ENCODE results near the gene USP15. TPM values are rescaled to one million over a fixed set of nuclear protein-coding genes. Genes with fewer than 3 reads are reported as not detected.
A peak's percentile ranks its signal among the peaks of the same experiment; 100 is the strongest.
"Not testable (repeated sequence)": the region's sequence is repeated elsewhere in the genome, so short reads cannot be mapped to it uniquely, and the experiment has no call there.

Gene USP15
- total RNA-seq, 2 experiments from 2014 or later, result 118 to 137 TPM

DNA sequence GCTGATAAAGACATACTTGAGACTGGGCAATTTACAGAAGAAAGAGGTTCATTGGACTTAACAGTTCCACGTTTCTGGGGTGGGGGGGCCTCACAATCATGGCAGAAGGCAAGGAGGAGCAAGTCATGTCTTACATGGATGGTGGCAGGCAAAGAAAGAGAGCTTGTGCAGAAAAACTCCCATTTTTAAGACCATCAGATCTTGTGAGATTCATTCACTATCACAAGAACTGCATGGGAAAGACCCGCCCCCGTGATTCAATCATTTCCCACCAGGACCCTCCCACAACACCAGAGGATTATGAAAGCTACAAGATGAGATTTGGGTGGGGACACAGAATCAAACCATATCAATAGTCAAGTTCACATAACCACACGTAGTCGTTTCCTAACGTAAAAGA is 85.5 kb downstream of the USP15 start:
- Mint-ChIP-seq H3K4me3 (no peak overlapping the region), H3K36me3 (peaks cover 59% of the 10 kb centered on the region), H3K9me3 (peaks cover 20% of the 10 kb centered on the region), H3K27ac (no peak overlapping the region), H3K27me3 (no peaks in the 10 kb centered on the region), H3K4me1 (peaks cover 29% of the 10 kb centered on the region)
- no peak for DNase-seq

DNA sequence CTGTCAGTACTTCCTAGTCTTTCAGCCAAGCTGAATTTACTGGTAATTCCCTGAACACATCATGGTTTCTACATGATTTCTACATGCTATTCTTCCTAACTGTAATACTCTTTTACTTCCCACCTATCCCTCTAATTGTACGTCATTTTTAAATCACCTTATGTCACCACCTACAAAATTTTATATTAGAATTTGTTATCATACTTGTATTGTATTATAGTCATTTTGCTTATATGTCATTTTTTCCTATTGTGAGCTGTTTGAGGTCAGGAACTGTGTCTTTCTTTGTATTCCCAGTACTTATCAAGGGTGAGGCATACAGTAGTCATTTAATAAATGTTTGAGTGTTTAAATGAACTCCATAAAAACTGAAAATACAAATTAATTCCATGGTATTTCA is 86.6 kb downstream of the USP15 start:
- H3K36me3 Mint-ChIP-seq, result peaks cover 48% of the 10 kb centered on the region
- no peak for DNase-seq
- H3K4me3 Mint-ChIP-seq, result no peak overlapping the region
- H3K4me1 Mint-ChIP-seq, result peaks cover 24% of the 10 kb centered on the region
- no peaks in the 10 kb centered on the region for H3K27me3 Mint-ChIP-seq
- no peak overlapping the region for H3K27ac Mint-ChIP-seq
- peaks cover 17% of the 10 kb centered on the region for H3K9me3 Mint-ChIP-seq

DNA sequence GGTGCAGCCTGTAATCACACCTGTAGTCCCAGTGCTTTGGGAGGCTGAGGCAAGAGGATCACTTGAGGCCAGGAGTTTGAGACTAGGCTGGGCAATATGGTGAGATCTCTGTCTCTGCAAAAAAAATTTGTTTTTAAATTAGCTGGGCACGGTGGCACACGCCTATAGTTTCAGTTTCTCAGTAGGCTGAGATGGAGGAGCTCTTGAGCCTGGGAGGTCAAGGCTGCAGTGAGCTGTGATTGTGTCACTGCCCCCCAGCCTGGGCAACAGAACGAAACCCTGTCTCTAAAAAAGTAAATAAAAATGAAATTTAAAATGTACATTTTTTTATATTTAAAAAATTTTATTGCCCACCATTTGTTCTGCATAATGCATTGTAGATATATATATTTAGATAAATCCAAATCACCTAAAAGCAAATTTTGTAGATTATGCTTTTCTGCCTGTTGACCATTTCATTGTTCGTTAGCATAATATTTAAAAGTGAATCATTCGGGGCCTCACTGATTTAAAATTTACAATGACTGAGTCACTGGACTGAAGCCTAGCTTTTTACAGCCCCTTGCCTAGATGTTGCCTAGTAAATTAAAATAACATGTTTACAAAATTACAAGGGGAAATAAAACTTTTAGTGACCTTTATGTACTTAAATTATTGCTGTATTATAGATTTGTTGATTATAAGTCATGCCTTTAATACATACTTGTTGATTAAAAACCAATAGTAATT is 87.9 kb downstream of the USP15 start:
- no peaks in the 10 kb centered on the region for H3K27me3 Mint-ChIP-seq
- H3K4me3 Mint-ChIP-seq, result no peak overlapping the region
- DNase-seq, result no peak
- H3K36me3 Mint-ChIP-seq, result peaks cover 35% of the 10 kb centered on the region
- peaks cover 24% of the 10 kb centered on the region for H3K4me1 Mint-ChIP-seq
- H3K9me3 Mint-ChIP-seq, result peaks cover 16% of the 10 kb centered on the region
- H3K27ac Mint-ChIP-seq, result no peak overlapping the region

GRCh38 chr12:62350554-62350953 is 90.3 kb downstream of the USP15 start:
- Mint-ChIP-seq H3K27me3 (no peaks in the 10 kb centered on the region), H3K9me3 (peaks cover 5% of the 10 kb centered on the region), H3K36me3 (peaks cover 21% of the 10 kb centered on the region), H3K4me1 (peaks cover 25% of the 10 kb centered on the region), H3K27ac (no peak overlapping the region), H3K4me3 (no peak overlapping the region)
- no peak for DNase-seq

GRCh38 chr12:62351326-62351725 is 91.1 kb downstream of the USP15 start:
- Mint-ChIP-seq H3K36me3 (peaks cover 20% of the 10 kb centered on the region), H3K4me1 (peaks cover 22% of the 10 kb centered on the region), H3K27me3 (no peaks in the 10 kb centered on the region), H3K27ac (no peak overlapping the region), H3K9me3 (peaks cover 1% of the 10 kb centered on the region), H3K4me3 (no peak overlapping the region)
- DNase-seq, result no peak

DNA sequence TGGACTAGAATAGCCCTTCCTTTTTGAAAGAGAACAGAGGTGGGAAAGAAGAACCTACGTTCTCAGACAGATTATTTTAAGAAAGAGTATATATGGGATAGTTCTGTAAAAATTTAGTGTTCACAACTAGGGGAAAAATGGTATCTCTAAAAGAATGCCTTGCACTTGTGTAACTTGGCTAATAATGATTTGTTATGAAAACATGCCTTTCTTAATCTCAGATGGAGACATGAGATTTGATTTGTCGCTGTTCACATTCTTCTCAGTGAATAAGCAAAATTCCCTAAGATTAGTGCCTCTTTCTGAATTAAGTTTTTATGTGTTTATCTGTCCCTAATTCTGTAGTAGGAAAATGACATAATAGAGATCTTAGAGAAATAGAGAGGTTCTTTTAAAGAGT is 100.8 kb downstream of the USP15 start:
- Mint-ChIP-seq H3K27ac (no peak overlapping the region), H3K9me3 (peaks cover 22% of the 10 kb centered on the region), H3K4me3 (no peak overlapping the region), H3K27me3 (no peaks in the 10 kb centered on the region), H3K36me3 (peaks cover 49% of the 10 kb centered on the region), H3K4me1 (peaks cover 12% of the 10 kb centered on the region)
- no peak for DNase-seq

DNA sequence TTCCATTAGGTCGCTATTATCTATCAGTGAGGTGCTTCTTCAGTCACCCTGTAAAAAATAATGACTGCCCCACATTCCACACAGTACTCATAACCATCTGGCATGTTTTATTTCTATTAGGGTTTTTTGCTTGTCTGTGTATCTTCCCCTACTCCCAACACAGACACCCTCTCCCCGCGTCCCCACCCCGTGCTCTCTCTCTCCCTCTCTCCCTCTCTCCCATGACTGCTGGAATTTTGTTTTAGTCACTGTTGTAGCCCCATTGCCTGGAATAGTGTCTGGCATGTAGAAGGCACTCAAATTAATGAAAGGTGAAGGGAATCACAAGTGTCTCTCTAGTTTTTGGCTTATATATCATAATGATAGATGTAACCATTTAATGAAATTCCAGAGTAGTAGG is 103.3 kb downstream of the USP15 start:
- H3K27me3 Mint-ChIP-seq, result no peaks in the 10 kb centered on the region
- no peak overlapping the region for H3K27ac Mint-ChIP-seq

GRCh38 chr12:62364697-62365096 is 104.5 kb downstream of the USP15 start:
- Mint-ChIP-seq H3K36me3 (peaks cover 67% of the 10 kb centered on the region), H3K9me3 (peaks cover 36% of the 10 kb centered on the region), H3K4me1 (peaks cover 27% of the 10 kb centered on the region)
- H3K27ac Mint-ChIP-seq, DNase-seq, H3K4me3 Mint-ChIP-seq, H3K27me3 Mint-ChIP-seq: not testable (repeated sequence)

More for the DNA sequence above, 103.3 kb downstream of the USP15 start:
- no peak for DNase-seq
- Mint-ChIP-seq H3K4me1 (peaks cover 24% of the 10 kb centered on the region), H3K36me3 (peaks cover 64% of the 10 kb centered on the region), H3K4me3 (no peak overlapping the region), H3K9me3 (peaks cover 36% of the 10 kb centered on the region)

GRCh38 chr12:62365846-62366245 is 105.6 kb downstream of the USP15 start:
- Mint-ChIP-seq H3K4me1 (peaks cover 31% of the 10 kb centered on the region), H3K36me3 (peaks cover 71% of the 10 kb centered on the region), H3K9me3 (peaks cover 36% of the 10 kb centered on the region)
- not testable (repeated sequence) for DNase-seq, H3K27ac Mint-ChIP-seq, H3K27me3 Mint-ChIP-seq, H3K4me3 Mint-ChIP-seq

DNA sequence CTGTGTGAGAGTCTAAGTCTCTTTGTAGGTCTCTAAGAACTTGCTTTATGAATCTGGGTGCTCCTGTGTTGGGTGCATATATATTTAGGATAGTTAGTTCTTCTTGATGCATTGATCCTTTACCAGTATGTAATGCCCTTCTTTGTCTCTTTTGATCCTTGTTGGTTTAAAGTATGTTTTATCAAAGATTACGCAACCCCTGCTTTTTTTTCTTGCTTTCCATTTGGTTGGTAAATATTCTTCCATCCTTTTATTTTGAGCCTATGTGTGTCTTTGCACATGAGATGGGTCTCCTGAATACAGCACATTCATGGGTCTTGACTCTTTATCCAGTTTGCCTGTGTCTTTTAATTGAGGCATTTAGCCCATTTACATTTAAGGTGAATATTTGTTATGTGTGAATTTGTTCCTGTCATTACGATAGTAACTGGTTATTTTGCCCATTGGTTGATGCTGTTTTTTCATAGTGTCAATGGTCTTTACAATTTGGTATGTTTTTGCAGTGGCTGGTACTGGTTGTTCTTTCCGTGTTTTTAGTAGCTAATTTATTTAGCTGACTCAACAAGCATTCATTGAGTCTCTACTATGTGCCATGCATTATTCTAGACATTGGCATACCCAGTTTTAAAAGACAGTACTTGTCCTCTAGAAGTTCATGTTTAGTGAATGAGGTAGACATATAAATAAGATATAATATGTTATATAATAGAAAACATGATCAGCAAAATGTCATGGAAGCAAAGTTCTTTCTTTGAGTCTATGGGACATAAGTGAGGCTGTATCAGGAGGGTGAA is 108.4 kb downstream of the USP15 start:
- H3K4me3 Mint-ChIP-seq, H3K27ac Mint-ChIP-seq, DNase-seq, H3K27me3 Mint-ChIP-seq: not testable (repeated sequence)
- H3K9me3 Mint-ChIP-seq, result peaks cover 31% of the 10 kb centered on the region
- peaks cover 41% of the 10 kb centered on the region for H3K4me1 Mint-ChIP-seq
- peaks cover 60% of the 10 kb centered on the region for H3K36me3 Mint-ChIP-seq

DNA sequence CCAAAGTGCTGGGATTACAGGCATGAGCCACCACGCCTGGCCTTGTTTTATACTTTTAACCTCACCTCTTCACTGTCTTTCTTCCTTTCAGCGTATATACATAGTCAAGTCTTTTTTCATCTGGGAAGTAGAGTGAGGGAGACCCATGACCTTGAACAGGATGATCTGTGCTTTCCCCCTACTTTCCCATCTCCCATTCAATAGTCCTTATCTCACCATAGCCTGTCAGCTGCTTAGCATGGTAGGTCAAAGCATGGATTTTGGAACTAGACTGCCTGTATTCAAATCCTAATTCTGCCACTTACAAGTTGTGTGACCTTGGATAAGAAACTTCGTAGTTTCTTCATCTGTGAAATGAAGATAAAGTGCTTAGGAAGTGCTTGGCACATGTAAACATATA is 110.0 kb downstream of the USP15 start:
- Mint-ChIP-seq H3K27ac (peak overlapping the region; percentile 27), H3K4me3 (no peak overlapping the region), H3K9me3 (peaks cover 23% of the 10 kb centered on the region), H3K27me3 (no peaks in the 10 kb centered on the region), H3K4me1 (peaks cover 42% of the 10 kb centered on the region), H3K36me3 (peaks cover 49% of the 10 kb centered on the region)
- no peak for DNase-seq

DNA sequence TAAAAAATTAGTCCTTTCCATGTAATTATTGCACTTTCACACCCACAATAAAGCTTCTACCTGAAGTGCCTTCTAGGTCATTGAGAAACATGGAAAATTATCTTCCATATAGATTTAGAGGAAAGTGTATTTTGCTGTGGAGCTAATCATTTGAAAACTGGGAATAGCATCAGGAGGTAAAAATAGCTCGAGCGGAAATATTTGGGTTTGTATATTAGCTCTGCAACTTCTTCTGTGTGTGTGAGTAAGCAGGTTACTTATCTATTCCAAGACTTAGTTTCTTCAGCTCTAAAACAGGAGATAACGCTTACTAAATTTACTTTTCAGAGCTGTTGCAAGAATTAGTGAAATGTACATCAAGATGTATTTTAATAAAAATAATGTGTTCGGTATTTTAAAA is 111.5 kb downstream of the USP15 start:
- Mint-ChIP-seq H3K4me3 (no peak overlapping the region), H3K27ac (no peak overlapping the region), H3K36me3 (peaks cover 37% of the 10 kb centered on the region), H3K27me3 (no peaks in the 10 kb centered on the region), H3K4me1 (peaks cover 35% of the 10 kb centered on the region), H3K9me3 (peaks cover 11% of the 10 kb centered on the region)
- no peak for DNase-seq

- H3K9me3 Mint-ChIP-seq, result peaks cover 9% of the 10 kb centered on the region
- H3K27ac Mint-ChIP-seq, result no peak overlapping the region
- no peak for DNase-seq
- H3K27me3 Mint-ChIP-seq, result no peaks in the 10 kb centered on the region
- no peak overlapping the region for H3K4me3 Mint-ChIP-seq
- H3K4me1 Mint-ChIP-seq, result peaks cover 35% of the 10 kb centered on the region
- peaks cover 32% of the 10 kb centered on the region for H3K36me3 Mint-ChIP-seq
Observed at GRCh38 chr12:62372134-62372533, 111.9 kb downstream of the USP15 start.

- H3K9me3 Mint-ChIP-seq, result peaks cover 5% of the 10 kb centered on the region
- H3K4me1 Mint-ChIP-seq, result peaks cover 31% of the 10 kb centered on the region
- no peak overlapping the region for H3K4me3 Mint-ChIP-seq
- no peak for DNase-seq
- H3K36me3 Mint-ChIP-seq, result peaks cover 26% of the 10 kb centered on the region
- H3K27ac Mint-ChIP-seq, result no peak overlapping the region
- no peaks in the 10 kb centered on the region for H3K27me3 Mint-ChIP-seq
Observed at GRCh38 chr12:62372825-62373224, 112.6 kb downstream of the USP15 start.

GRCh38 chr12:62375603-62376002 is 115.4 kb downstream of the USP15 start:
- DNase-seq, result no peak
- Mint-ChIP-seq H3K9me3 (no peaks in the 10 kb centered on the region), H3K27ac (peak overlapping the region; percentile 2), H3K4me3 (no peak overlapping the region), H3K4me1 (peaks cover 34% of the 10 kb centered on the region), H3K27me3 (no peaks in the 10 kb centered on the region), H3K36me3 (peaks cover 14% of the 10 kb centered on the region)

Data from activated naive CD8-positive, alpha-beta T cell treated with anti-CD3 and anti-CD28 coated beads for 36 hours (primary cell).